Keratinocyte (primary cell): ENCODE results near the gene MRPS23. TPM values are rescaled to one million over a fixed set of nuclear protein-coding genes. Genes with fewer than 3 reads are reported as not detected.

Source experiments
- DNase-seq: peaks from one replicate; pipeline ENCODE4 v3.0.0-alpha.2; 2011; ENCODE audit warnings: low read depth, missing footprints, low spot score
- FAIRE-seq: peaks from 2 replicates; lab custom pipeline; 2011; peaks lifted over from hg19 to GRCh38; lab: Jason Lieb, UNC
- H2AFZ ChIP-seq: 2 replicates; pipeline ENCODE4 v1.6.0; 2012; ENCODE audit warnings: low read length, control low read depth, inconsistent platforms; ENCODE audit not compliant: control insufficient read depth
- H3K27ac ChIP-seq: 2 replicates; pipeline ENCODE4 v1.5.1; 2011; ENCODE audit warnings: low read length; ENCODE audit not compliant: control insufficient read depth, insufficient read depth
- H3K27me3 ChIP-seq: 3 replicates; pipeline ENCODE4 v1.6.0; 2011; ENCODE audit warnings: low read length; ENCODE audit not compliant: control insufficient read depth, insufficient read depth; ENCODE audit errors: extremely low read depth
- H3K36me3 ChIP-seq, 2 experiments: 2 replicates in 1 of 2; 3 replicates in 1 of 2; pipeline ENCODE4 v1.5.1; 2011; ENCODE audit warnings: low read length in 2 of 2, mild to moderate bottlenecking in 1 of 2; ENCODE audit not compliant: control insufficient read depth in 2 of 2, insufficient read depth in 2 of 2; ENCODE audit errors: extremely low read depth in 1 of 2
- H3K4me1 ChIP-seq: 3 replicates; pipeline ENCODE4 v1.5.1; 2011; ENCODE audit warnings: low read length; ENCODE audit not compliant: control insufficient read depth, insufficient read depth; ENCODE audit errors: extremely low read depth
- H3K4me2 ChIP-seq: 3 replicates; pipeline ENCODE4 v1.6.0; 2011; ENCODE audit warnings: low read depth, low read length; ENCODE audit not compliant: control insufficient read depth, insufficient read depth; ENCODE audit errors: extremely low read depth
- H3K4me3 ChIP-seq, 3 experiments: fragments of 200-600 bp in 1 of 3; sonication (generic) in 1 of 3; 2 replicates in 2 of 3; 3 replicates in 1 of 3; pipeline ENCODE4 v1.5.1; 2011 to 2016; ENCODE audit warnings: low read length in 3 of 3, mild to moderate bottlenecking in 3 of 3, control low read depth in 2 of 3, inconsistent platforms in 1 of 3, low read depth in 1 of 3, mixed read lengths in 1 of 3, mixed run types in 1 of 3, moderate library complexity in 1 of 3; ENCODE audit not compliant: control insufficient read depth in 2 of 3, insufficient read depth in 2 of 3; ENCODE audit errors: extremely low read depth in 1 of 3
- H3K79me2 ChIP-seq: 2 replicates; pipeline ENCODE4 v1.6.0; 2012; ENCODE audit warnings: low read length; ENCODE audit not compliant: control insufficient read depth, insufficient read depth
- H3K9ac ChIP-seq: 3 replicates; pipeline ENCODE4 v1.6.0; 2011; ENCODE audit warnings: low read length; ENCODE audit not compliant: control insufficient read depth, insufficient read depth; ENCODE audit errors: extremely low read depth
- H3K9me1 ChIP-seq: 3 replicates; pipeline ENCODE4 v1.6.0; 2011; ENCODE audit warnings: low read length; ENCODE audit not compliant: control insufficient read depth, insufficient read depth; ENCODE audit errors: extremely low read depth
- H3K9me3 ChIP-seq: 2 replicates; pipeline ENCODE4 v1.5.1; 2012; ENCODE audit warnings: low read depth, low read length; ENCODE audit not compliant: control insufficient read depth
- H4K20me1 ChIP-seq: 3 replicates; pipeline ENCODE4 v1.6.0; 2011; ENCODE audit warnings: low read length; ENCODE audit not compliant: control insufficient read depth, insufficient read depth; ENCODE audit errors: extremely low read depth
- CTCF ChIP-seq, 3 experiments: IDR thresholded peaks in 1 of 3; conservative IDR thresholded peaks in 1 of 3; optimal IDR thresholded peaks in 1 of 3; 2 replicates in 2 of 3; 3 replicates in 1 of 3; pipeline versions ENCODE3 to v1.5.1; 2011; ENCODE audit warnings: low read length in 3 of 3, mild to moderate bottlenecking in 3 of 3, moderate library complexity in 2 of 3, control low read depth in 1 of 3, inconsistent platforms in 1 of 3; ENCODE audit not compliant: insufficient read depth in 2 of 3; ENCODE audit errors: extremely low read depth in 1 of 3
- EZH2 ChIP-seq: IDR thresholded peaks from one replicate; pipeline ENCODE4 v1.6.1; 2012; ENCODE audit warnings: inconsistent platforms, mild to moderate bottlenecking, low read length, moderate library complexity
- dilution Hi-C: fragments of 300-500 bp; cut with MboI; formaldehyde crosslinking; loops from one replicate; pipeline ENCODE4 v1.7.0; 2020; ENCODE audit warnings: low sequenced_read_pairs; ENCODE audit not compliant: extremely low pct_ligation_motif_present
- polyA plus RNA-seq, 5 experiments: library from polyadenylated mRNA; depleted of rRNA in 3 of 5; stranded (reverse) in 3 of 5; stranded (forward) in 1 of 5; unstranded in 1 of 5; fragments of >200 nt; gene quantifications; 1 replicate in 1 of 5; 2 replicates in 3 of 5; 3 replicates in 1 of 5; pipeline versions ENCODE4 v1.2.1 to v1.2.3, GENCODE V29; 2011 to 2012; ENCODE audit warnings: missing spikeins in 2 of 5, low read depth in 1 of 5, low replicate concordance in 1 of 5

MRPS23 gene
- polyA plus RNA-seq, 1 donor (not counting 4 experiments of a cell fraction or from before 2014, with no cell fraction given), result 57.3 TPM

GRCh38 chr17:57842280-57842679, 7.6 kb downstream of the MRPS23 start:
- no peak for FAIRE-seq

GRCh38 chr17:57839571-57839923, 10.3 kb downstream of the MRPS23 start:
- DNase-seq, result no peak
- no peaks in the 10 kb centered on the region for H3K9me1 ChIP-seq
- no peak overlapping the region for H3K9ac ChIP-seq
- no peak overlapping the region for H3K4me3 ChIP-seq
- dilution Hi-C loops, result no loop called here
- H3K27me3 ChIP-seq, result no peaks in the 10 kb centered on the region
- peaks cover 16 to 18% of the 10 kb centered on the region in 2 experiments for H3K36me3 ChIP-seq
- no peak overlapping the region for H3K4me2 ChIP-seq
- TF ChIP-seq EZH2, result no peak
- TF ChIP-seq CTCF (optimal IDR thresholded peaks at IDR 0.05 in 1 of 3, IDR thresholded peaks at IDR 0.05 in 1 of 3, conservative IDR thresholded peaks at IDR 0.05 in 1 of 3; ENCODE audit: extremely low read depth in 1 of 3, insufficient read depth in 2 of 3, low read length in 3 of 3), result no peak
- H2AFZ ChIP-seq, result no peak overlapping the region
- no peaks in the 10 kb centered on the region for H3K9me3 ChIP-seq
- no peak for FAIRE-seq
- H4K20me1 ChIP-seq, result no peaks in the 10 kb centered on the region
- H3K27ac ChIP-seq, result no peak overlapping the region
- H3K79me2 ChIP-seq, result peaks cover 17% of the 10 kb centered on the region
- H3K4me1 ChIP-seq, result peaks cover under 1% of the 10 kb centered on the region

More at GRCh38 chr17:57842280-57842679, 7.6 kb downstream of the MRPS23 start:
- Histone ChIP-seq H3K4me3 (no peak overlapping the region), H3K9me3 (no peaks in the 10 kb centered on the region), H3K4me1 (no peaks in the 10 kb centered on the region), H3K36me3 (peaks cover 17 to 22% of the 10 kb centered on the region in 2 experiments), H3K27me3 (no peaks in the 10 kb centered on the region), H4K20me1 (peaks cover 2% of the 10 kb centered on the region), H2AFZ (no peak overlapping the region), H3K79me2 (peaks cover 31% of the 10 kb centered on the region), H3K9ac (no peak overlapping the region), H3K9me1 (no peaks in the 10 kb centered on the region), H3K27ac (no peak overlapping the region), H3K4me2 (no peak overlapping the region)
- dilution Hi-C loops, result no loop called here
- TF ChIP-seq CTCF (optimal IDR thresholded peaks at IDR 0.05 in 1 of 3, IDR thresholded peaks at IDR 0.05 in 1 of 3, conservative IDR thresholded peaks at IDR 0.05 in 1 of 3; ENCODE audit: extremely low read depth in 1 of 3, insufficient read depth in 2 of 3, low read length in 3 of 3) (no peak), EZH2 (no peak)
- no peak for DNase-seq
